Activated CD8-positive, alpha-beta T cell treated with anti-CD3 and anti-CD28 coated beads for 36 hours (primary cell): ENCODE data around the gene APOM. TPM values are rescaled to one million over a fixed set of nuclear protein-coding genes. Genes with fewer than 3 reads are reported as not detected.

Experiments
- ATAC-seq: fragments of 200-7000 bp; cut with Tn5 transposase; one replicate; pipeline ENCODE4 v1.10.0; 2021; ENCODE audit warnings: mild to moderate bottlenecking, moderate library complexity
- CTCF ChIA-PET: fragments of 350-600 bp; sonication (Branson Sonifier 250); formaldehyde crosslinking; loops from one replicate; lab custom pipeline; 2021; ENCODE audit warnings: antibody characterized with exemption; lab: Charles Lee
- POLR2A ChIA-PET: fragments of 350-600 bp; sonication (Branson Sonifier 250); formaldehyde crosslinking; loops from one replicate; lab custom pipeline; 2021; ENCODE audit warnings: antibody characterized with exemption; lab: Charles Lee
- DNase-seq: peaks from one replicate; pipeline ENCODE4 v3.0.0-alpha.2; 2020
- H3K27ac Mint-ChIP-seq: one replicate; pipeline ENCODE4 v1.8.0; 2021; ENCODE audit warnings: mild to moderate bottlenecking, mixed read lengths
- H3K27me3 Mint-ChIP-seq: one replicate; pipeline ENCODE4 v1.8.0; 2021; ENCODE audit warnings: mixed read lengths
- H3K36me3 Mint-ChIP-seq: one replicate; pipeline ENCODE4 v1.8.0; 2021; ENCODE audit warnings: low read depth, mixed read lengths
- H3K4me1 Mint-ChIP-seq: one replicate; pipeline ENCODE4 v1.8.0; 2021; ENCODE audit warnings: low read depth, mixed read lengths
- H3K4me3 Mint-ChIP-seq: one replicate; pipeline ENCODE4 v1.8.0; 2021; ENCODE audit warnings: mild to moderate bottlenecking, moderate library complexity, mixed read lengths
- H3K9me3 Mint-ChIP-seq: one replicate; pipeline ENCODE4 v1.8.0; 2021; ENCODE audit warnings: mixed read lengths
- CTCF ChIP-seq: fragments of 200-600 bp; IDR thresholded peaks from one replicate; pipeline ENCODE4 v1.8.0; 2022; ENCODE audit warnings: antibody characterized with exemption, mild to moderate bottlenecking
- intact Hi-C: fragments of 100-400 bp; cut with micrococcal nuclease; formaldehyde crosslinking; loops from one replicate; pipeline ENCODE4 v1.10.0; 2022
- total RNA-seq, 2 experiments: library from RNA; stranded (reverse); gene quantifications; one replicate each; pipeline ENCODE4 v1.2.3, GENCODE V29; 2021

The APOM gene
- total RNA-seq, 2 experiments from 2014 or later, result 4.4 to 4.9 TPM

- Mint-ChIP-seq H3K9me3 (no peaks in the 10 kb centered on the region), H3K27ac (no peak overlapping the region), H3K36me3 (peaks cover 20% of the 10 kb centered on the region), H3K4me1 (peaks cover 7% of the 10 kb centered on the region), H3K27me3 (no peaks in the 10 kb centered on the region), H3K4me3 (no peak overlapping the region)
- ATAC-seq (no peak), DNase-seq (no peak)
- ChIA-PET CTCF (interaction anchor here (1.7 kb wide), 1 partner anchor 77 kb away, joined by 4 read pairs; no protein-coding TSS in a partner anchor), POLR2A (interaction anchor here (0.9 to 2.4 kb wide), 2 partner anchors 10 to 48 kb away, joined by 3 to 6 read pairs; partner anchors contain the start of gene MSH5)
- intact Hi-C loops, result no loop called here
- no peak for TF ChIP-seq CTCF
Measured at GRCh38 chr6:31692353-31692752, 36.7 kb downstream of the APOM start.

- CTCF ChIA-PET, result interaction anchor here (1.7 kb wide), 1 partner anchor 77 kb away, joined by 4 read pairs; no protein-coding TSS in a partner anchor
- POLR2A ChIA-PET, result interaction anchor here (0.9 to 2.4 kb wide), 2 partner anchors 9 to 47 kb away, joined by 3 to 6 read pairs; partner anchors contain the start of gene MSH5
- Mint-ChIP-seq H3K4me1 (peaks cover 12% of the 10 kb centered on the region), H3K4me3 (no peak overlapping the region), H3K27ac (no peak overlapping the region), H3K36me3 (peaks cover 22% of the 10 kb centered on the region), H3K27me3 (no peaks in the 10 kb centered on the region), H3K9me3 (no peaks in the 10 kb centered on the region)
- intact Hi-C loops, result no loop called here
- TF ChIP-seq CTCF, result no peak
- DNase-seq, result no peak
- ATAC-seq, result no peak
Measured at GRCh38 chr6:31692886-31693285, 37.2 kb downstream of the APOM start.

- CTCF ChIA-PET, result interaction anchor here (1.7 to 2.0 kb wide), 2 partner anchors 12 to 23 kb away, joined by 4 to 5 read pairs; partner anchors contain the start of genes LY6G5B and LY6G5C
- Mint-ChIP-seq H3K27me3 (no peaks in the 10 kb centered on the region), H3K9me3 (no peaks in the 10 kb centered on the region), H3K36me3 (peaks cover 22% of the 10 kb centered on the region), H3K4me1 (peaks cover 15% of the 10 kb centered on the region), H3K4me3 (no peak overlapping the region), H3K27ac (no peak overlapping the region)
- no peak for DNase-seq
- POLR2A ChIA-PET, result interaction anchor here (0.7 to 2.4 kb wide), 4 partner anchors 29 to 227 kb away, joined by 3 to 6 read pairs (median 4); partner anchors contain the start of genes GPANK1 and MSH5
- intact Hi-C loops, result no loop called here
- ATAC-seq, result no peak
- TF ChIP-seq CTCF, result no peak
Measured at GRCh38 chr6:31693535-31693934, 37.8 kb downstream of the APOM start.

GRCh38 chr6:31697555-31697954, 41.9 kb downstream of the APOM start:
- peak; percentile 11 for DNase-seq
- ATAC-seq, result peak; percentile 32
- H3K4me1 Mint-ChIP-seq, result peaks cover 25% of the 10 kb centered on the region
- H3K27me3 Mint-ChIP-seq, result no peaks in the 10 kb centered on the region
- POLR2A ChIA-PET, result interaction anchor here (0.7 to 1.4 kb wide), 2 partner anchors 9 to 20 kb away, joined by 3 read pairs; no protein-coding TSS in a partner anchor
- CTCF ChIA-PET, result no interaction called here
- H3K4me3 Mint-ChIP-seq, result no peak overlapping the region
- no peaks in the 10 kb centered on the region for H3K9me3 Mint-ChIP-seq
- intact Hi-C loops, result no loop called here
- TF ChIP-seq CTCF, result no peak
- H3K36me3 Mint-ChIP-seq, result peaks cover 23% of the 10 kb centered on the region
- peak overlapping the region; percentile 53 for H3K27ac Mint-ChIP-seq

GRCh38 chr6:31700740-31701401, 45.2 kb downstream of the APOM start:
- POLR2A ChIA-PET, result interaction anchor here (1.5 to 3.4 kb wide), 2 partner anchors 35 to 105 kb away, joined by 3 to 13 read pairs; partner anchors contain the start of genes CSNK2B and GPANK1
- no peaks in the 10 kb centered on the region for H3K27me3 Mint-ChIP-seq
- CTCF ChIA-PET, result interaction anchor here (1.1 to 2.8 kb wide), 2 partner anchors 10 to 185 kb away, joined by 3 to 9 read pairs; no protein-coding TSS in a partner anchor
- H3K36me3 Mint-ChIP-seq, result peaks cover 15% of the 10 kb centered on the region
- H3K4me3 Mint-ChIP-seq, result peak overlapping the region; percentile 95
- H3K4me1 Mint-ChIP-seq, result peaks cover 29% of the 10 kb centered on the region
- no peak overlapping the region for H3K27ac Mint-ChIP-seq
- no peaks in the 10 kb centered on the region for H3K9me3 Mint-ChIP-seq
- DNase-seq, result no peak
- intact Hi-C loops, result no loop called here
- no peak for TF ChIP-seq CTCF
- no peak for ATAC-seq
